IMR-90 (cell line): ENCODE measurements around the gene AOX1. TPM values are rescaled to one million over a fixed set of nuclear protein-coding genes. Genes with fewer than 3 reads are reported as not detected.
A peak's percentile ranks its signal among the peaks of the same experiment; 100 is the strongest.

Experiments
- ATAC-seq: fragments of 200-7000 bp; cut with Tn5 transposase; 2 replicates; pipeline ENCODE4 v1.9.1; 2020; ENCODE audit warnings: low read depth, mild to moderate bottlenecking, moderate library complexity
- BruUV-seq: library from RNA; stranded (reverse); fragments of 400-500 nt; replicated peaks from 2 replicates; lab custom pipeline; 2021; lab: Mats Ljungman, UMichigan
- CTCF ChIA-PET: fragments of 300-600 bp; formaldehyde crosslinking; extraction: SDS; loops from one replicate; lab custom pipeline; 2021; ENCODE audit warnings: antibody characterized with exemption; lab: Yijun Ruan, JAX
- POLR2A ChIA-PET: fragments of 300-600 bp; sonication (Branson Sonifier 250); formaldehyde crosslinking; loops from one replicate; lab custom pipeline; 2022; ENCODE audit warnings: antibody characterized with exemption; ENCODE audit not compliant: unreplicated experiment; lab: Charles Lee
- DNase-seq: peaks from one replicate; pipeline ENCODE4 v3.0.0; 2013
- H2AFZ ChIP-seq: replicated peaks from 2 replicates; pipeline ENCODE3; 2013; ENCODE audit warnings: low read length, mild to moderate bottlenecking; ENCODE audit not compliant: poor library complexity
- H2AK5ac ChIP-seq: 2 replicates; pipeline ENCODE4 v1.6.1; 2013; ENCODE audit warnings: low read depth, low read length, inconsistent platforms
- H2AK9ac ChIP-seq: replicated peaks from 2 replicates; pipeline ENCODE3; 2013; ENCODE audit warnings: mild to moderate bottlenecking, low read depth, low read length, moderate library complexity; ENCODE audit not compliant: poor library complexity
- H2BK120ac ChIP-seq: 2 replicates; pipeline ENCODE4 v1.6.1; 2013; ENCODE audit warnings: low read depth, low read length, inconsistent platforms
- H2BK15ac ChIP-seq: 3 replicates; pipeline ENCODE4 v1.6.1; 2013; ENCODE audit warnings: low read depth, low read length, inconsistent platforms
- H2BK20ac ChIP-seq: 2 replicates; pipeline ENCODE4 v1.6.1; 2013; ENCODE audit warnings: low read depth, mild to moderate bottlenecking, inconsistent platforms, low read length, moderate library complexity
- H2BK5ac ChIP-seq: 2 replicates; pipeline ENCODE4 v1.6.1; 2013; ENCODE audit warnings: mild to moderate bottlenecking, low read depth, low read length, inconsistent platforms; ENCODE audit not compliant: poor library complexity, severe bottlenecking
- H3K14ac ChIP-seq: replicated peaks from 2 replicates; pipeline ENCODE4 v1.6.1; 2013; ENCODE audit warnings: low read depth, low read length, inconsistent platforms
- H3K18ac ChIP-seq: 2 replicates; pipeline ENCODE4 v1.6.1; 2013; ENCODE audit warnings: low read depth, low read length, control low read depth
- H3K23ac ChIP-seq: 2 replicates; pipeline ENCODE4 v1.6.1; 2013; ENCODE audit warnings: low read depth, low read length, inconsistent platforms
- H3K27ac ChIP-seq: 2 replicates; pipeline ENCODE4 v1.5.1; 2013; ENCODE audit warnings: mild to moderate bottlenecking, control low read depth, low read length; ENCODE audit not compliant: insufficient read depth
- H3K27me3 ChIP-seq: 2 replicates; pipeline ENCODE4 v1.6.1; 2013; ENCODE audit warnings: low read length; ENCODE audit not compliant: control insufficient read depth, insufficient read depth
- H3K36me3 ChIP-seq: 2 replicates; pipeline ENCODE4 v1.6.1; 2013; ENCODE audit warnings: low read length, mixed read lengths; ENCODE audit not compliant: control insufficient read depth, insufficient read depth
- H3K4ac ChIP-seq: 2 replicates; pipeline ENCODE4 v1.6.1; 2013; ENCODE audit warnings: low read depth, low read length, inconsistent platforms
- H3K4me1 ChIP-seq: 2 replicates; pipeline ENCODE4 v1.6.1; 2013; ENCODE audit warnings: low read length, mixed read lengths; ENCODE audit not compliant: control insufficient read depth, insufficient read depth
- H3K4me2 ChIP-seq: 2 replicates; pipeline ENCODE4 v1.6.1; 2013; ENCODE audit warnings: low read depth, mild to moderate bottlenecking, control low read depth, low read length, moderate library complexity
- H3K4me3 ChIP-seq: 2 replicates; pipeline ENCODE4 v1.5.1; 2013; ENCODE audit warnings: low read depth, mild to moderate bottlenecking, control low read depth, low read length, moderate library complexity; ENCODE audit not compliant: insufficient read depth
- H3K56ac ChIP-seq: 2 replicates; pipeline ENCODE4 v1.6.1; 2013; ENCODE audit warnings: low read length, inconsistent platforms; ENCODE audit not compliant: insufficient read depth; ENCODE audit errors: extremely low read depth
- H3K79me1 ChIP-seq, 2 experiments: 2 replicates each; pipeline ENCODE4 v1.6.1; 2013; ENCODE audit warnings: low read length in 2 of 2, inconsistent platforms in 1 of 2, low read depth in 1 of 2
- H3K9ac ChIP-seq: 2 replicates; pipeline ENCODE4 v1.6.1; 2013; ENCODE audit warnings: low read depth, low read length, control low read depth
- H3K9me1 ChIP-seq: 2 replicates; pipeline ENCODE4 v1.6.1; 2013; ENCODE audit warnings: low read length, inconsistent platforms; ENCODE audit not compliant: insufficient read depth
- H3K9me3 ChIP-seq: 2 replicates; pipeline ENCODE4 v1.6.1; 2013; ENCODE audit warnings: low read length; ENCODE audit not compliant: control insufficient read depth, insufficient read depth
- H4K20me1 ChIP-seq: 2 replicates; pipeline ENCODE4 v1.6.1; 2013; ENCODE audit warnings: low read length, inconsistent platforms; ENCODE audit not compliant: insufficient read depth
- H4K5ac ChIP-seq: 2 replicates; pipeline ENCODE4 v1.6.1; 2013; ENCODE audit warnings: mild to moderate bottlenecking, low read depth, low read length, control low read depth
- H4K8ac ChIP-seq, 2 experiments: 2 replicates each; pipeline ENCODE4 v1.6.1; 2013; ENCODE audit warnings: low read depth in 2 of 2, low read length in 2 of 2, control low read depth in 1 of 2, inconsistent platforms in 1 of 2
- H4K91ac ChIP-seq: 2 replicates; pipeline ENCODE4 v1.6.1; 2013; ENCODE audit warnings: low read depth, low read length, inconsistent platforms; ENCODE audit not compliant: insufficient read depth
- BHLHE40 ChIP-seq: fragments of 150-350 bp; IDR thresholded peaks from 2 replicates; pipeline ENCODE4 v1.6.1; 2016; ENCODE audit warnings: mild to moderate bottlenecking, low read depth, low read length
- CEBPB ChIP-seq: IDR thresholded peaks from 2 replicates; pipeline ENCODE4 v1.6.1; 2012; ENCODE audit warnings: low read depth, low read length, improper control_type of control experiment
- CHD1 ChIP-seq: IDR thresholded peaks from 2 replicates; pipeline ENCODE4 v1.6.1; 2012; ENCODE audit warnings: low read depth, low read length, improper control_type of control experiment
- MXI1 ChIP-seq: IDR thresholded peaks from 2 replicates; pipeline ENCODE4 v1.6.1; 2012; ENCODE audit warnings: low read depth, mild to moderate bottlenecking, low read length, moderate library complexity, borderline replicate concordance
- RAD21 ChIP-seq: IDR thresholded peaks from 2 replicates; pipeline ENCODE4 v1.6.1; 2012; ENCODE audit warnings: low read length, improper control_type of control experiment
- RCOR1 ChIP-seq: IDR thresholded peaks from 2 replicates; pipeline ENCODE4 v1.6.1; 2012; ENCODE audit warnings: mild to moderate bottlenecking, low read length, improper control_type of control experiment; ENCODE audit not compliant: insufficient replicate concordance
- WGBS, 2 experiments: methylation state at CpG; one replicate each; pipeline versions ENCODE4 v1.1.5 to v1.1.7; 2013; ENCODE audit warnings: missing lambda C conversion rate in 2 of 2; ENCODE audit not compliant: insufficient read length in 1 of 2; ENCODE audit errors: extremely low coverage in 2 of 2; 5-methylcytosine and 5-hydroxymethylcytosine counted together
- dilution Hi-C: fragments of 300-500 bp; cut with HindIII; formaldehyde crosslinking; loops from one replicate; pipeline ENCODE4 v1.14.3; 2018; ENCODE audit warnings: low sequenced_read_pairs; ENCODE audit not compliant: unreplicated experiment
- in situ Hi-C: fragments of 300-500 bp; cut with MboI; formaldehyde crosslinking; loops from 3 replicates; pipeline ENCODE4 v1.14.3; 2019; ENCODE audit warnings: low sequenced_read_pairs, inconsistent platforms, mixed read lengths
- intact Hi-C: fragments of 100-400 bp; cut with micrococcal nuclease; formaldehyde crosslinking; loops from 2 replicates; pipeline ENCODE4 v1.10.0; 2022
- polyA plus RNA-seq, 3 experiments: library from polyadenylated mRNA; depleted of rRNA; stranded (reverse); fragments of >200 nt; gene quantifications; 2 replicates each; pipeline ENCODE4 v1.2.3, GENCODE V29; 2012; ENCODE audit warnings: low replicate concordance in 1 of 3
- total RNA-seq: library from RNA; depleted of rRNA; stranded (reverse); fragments of >200 nt; gene quantifications from 2 replicates; pipeline ENCODE4 v1.2.3, GENCODE V29; 2012

AOX1 gene
- total and polyA plus RNA-seq, 2 of the 4 experiments (the other 2 are of a cell fraction) = 21.7 to 59.9 TPM

DNA sequence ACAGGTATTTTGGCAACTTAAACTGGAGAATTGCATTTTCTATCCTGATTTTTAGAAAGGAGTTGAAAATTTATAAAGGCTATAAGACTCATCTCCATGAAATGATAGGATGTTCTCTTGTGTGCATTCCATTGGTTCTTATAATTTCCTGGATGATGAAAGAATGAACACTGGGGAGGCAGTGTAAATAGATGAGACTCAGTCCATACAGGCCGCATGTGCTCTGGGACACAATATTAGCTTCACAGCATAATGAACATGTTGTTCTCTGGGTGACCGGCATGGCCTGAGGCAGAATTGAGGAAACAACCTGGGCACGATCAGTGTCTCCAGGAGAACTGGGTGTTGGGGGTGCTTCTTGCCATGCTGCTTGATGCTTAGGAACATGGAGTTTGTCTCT, 38.8 kb downstream of the AOX1 start:
- in situ Hi-C loops = no loop called here
- dilution Hi-C loops = no loop called here
- DNase-seq = peak; percentile 89

More for the DNA sequence above, 38.8 kb downstream of the AOX1 start:
- Histone ChIP-seq H2BK20ac (peak overlapping the region; percentile 100), H3K27me3 (no peaks in the 10 kb centered on the region), H3K9me1 (peaks cover 33% of the 10 kb centered on the region), H3K9ac (0 out of 2 replicates have a peak overlapping the region, but pooled peaks have one; percentile 4), H4K8ac (peak overlapping the region; percentile 62 to 96), H3K4me2 (peak overlapping the region; percentile 54), H3K9me3 (no peaks in the 10 kb centered on the region), H4K20me1 (no peaks in the 10 kb centered on the region), H3K79me1 (no peaks in the 10 kb centered on the region), H3K36me3 (no peaks in the 10 kb centered on the region), H3K4ac (peak overlapping the region; percentile 97), H3K56ac (peak overlapping the region; percentile 78), H3K4me1 (peaks cover 29% of the 10 kb centered on the region), H2BK15ac (peak overlapping the region; percentile 90), H3K4me3 (no peak overlapping the region), H2BK120ac (peak overlapping the region; percentile 98), H3K27ac (peak overlapping the region; percentile 87), H4K5ac (peak overlapping the region; percentile 23), H3K18ac (peak overlapping the region; percentile 86), H2AFZ (peak overlapping the region; percentile 85), H4K91ac (peak overlapping the region; percentile 96), H2AK9ac (peak overlapping the region; percentile 82), H2BK5ac (peak overlapping the region; percentile 99), H3K14ac (peak overlapping the region; percentile 94), H3K23ac (peak overlapping the region; percentile 94), H2AK5ac (peak overlapping the region; percentile 86)
- ATAC-seq = peak; percentile 89
- POLR2A ChIA-PET = no interaction called here
- BruUV-seq = no TSS peak
- CTCF ChIA-PET = no interaction called here
- intact Hi-C loops = loop anchor here (5.0 kb wide), 1 partner anchor 38 kb away; no protein-coding TSS in a partner anchor
- 0% methylated on average over 1 of the region's 3 CpGs; no CpG with 5 or more reads in 1 of the 2 experiments for WGBS, 2 experiments
- TF ChIP-seq RCOR1 = no peak
- peak; percentile 77; the same call in 1 of the 2 replicates for TF ChIP-seq BHLHE40
- TF ChIP-seq CHD1 = no peak
- peak; percentile 7; the same call in 1 of the 2 replicates for TF ChIP-seq RAD21
- TF ChIP-seq CEBPB = peak; percentile 82
- peak; percentile 74; the same call in 1 of the 2 replicates for TF ChIP-seq MXI1
